Stimulated activated naive B cell treated with anti-CD40 and anti-IgM and Interleukin-4, amounts not matched to agents 10 μg/mL and 1 μg/mL and 100 μg/mL, for 72 hours (primary cell): Measurements from ENCODE around the gene PAQR8.

Source experiments
- ATAC-seq, 2 donors: fragments of 150-1000 bp; cut with Tn5 transposase; replicated peaks; 2 replicates each; pipeline ENCODE4 v1.10.0; 2021; ENCODE audit warnings: moderate library complexity in 1 of 2
- DNase-seq: peaks from one replicate; pipeline ENCODE4 v3.0.0; 2021
- H3K27ac Mint-ChIP-seq: one replicate; pipeline ENCODE4 v1.8.0; 2022; ENCODE audit warnings: mild to moderate bottlenecking, mixed read lengths
- H3K27me3 Mint-ChIP-seq, 2 donors: one replicate each; pipeline ENCODE4 v1.8.0; 2022; ENCODE audit warnings: mixed read lengths in 2 of 2
- H3K36me3 Mint-ChIP-seq, 2 donors: one replicate each; pipeline ENCODE4 v1.8.0; 2022; ENCODE audit warnings: mixed read lengths in 2 of 2, mild to moderate bottlenecking in 1 of 2
- H3K4me1 Mint-ChIP-seq, 2 donors: one replicate each; pipeline ENCODE4 v1.8.0; 2022; ENCODE audit warnings: mixed read lengths in 2 of 2, mild to moderate bottlenecking in 1 of 2
- H3K4me3 Mint-ChIP-seq, 2 donors: one replicate each; pipeline ENCODE4 v1.8.0; 2022; ENCODE audit warnings: mild to moderate bottlenecking in 2 of 2, mixed read lengths in 2 of 2, moderate library complexity in 1 of 2
- H3K9me3 Mint-ChIP-seq, 2 donors: one replicate each; pipeline ENCODE4 v1.8.0; 2022; ENCODE audit warnings: mixed read lengths in 2 of 2, mild to moderate bottlenecking in 1 of 2

The PAQR8 gene

DNA sequence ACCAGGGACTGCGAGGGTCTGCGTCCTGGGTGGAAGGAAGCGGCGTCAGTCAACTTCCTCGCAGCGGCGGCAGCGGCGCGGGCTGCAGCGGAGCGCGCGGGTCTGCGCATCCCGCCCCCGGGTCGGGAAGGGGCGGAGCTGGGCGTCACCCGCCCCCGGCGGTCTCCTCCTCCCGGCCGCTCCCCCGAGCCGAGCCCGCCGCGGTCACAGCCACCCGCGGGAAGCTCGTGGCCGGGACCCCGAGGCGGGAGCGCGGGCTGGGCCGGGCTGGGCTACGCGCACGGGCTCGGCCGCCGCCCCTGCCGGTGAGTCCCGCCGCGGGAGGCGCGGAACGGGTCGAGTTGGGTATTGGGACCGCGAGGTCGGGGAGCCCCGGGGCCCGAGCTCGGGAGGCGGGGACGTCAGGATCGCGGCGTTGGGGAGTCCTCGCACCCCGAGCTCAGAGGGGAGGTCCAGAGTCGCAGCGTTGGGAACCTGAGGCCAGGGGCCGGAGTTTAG, at the start of gene PAQR8:
PAQR8 (plus strand) TSS at position 207 of the 498 bp plus-strand sequence. CDS start 41,063 bp downstream, outside the sequence.
- Mint-ChIP-seq H3K9me3 (no peaks in the 10 kb centered on the region), H3K4me3 (peak within 1 kb of the TSS; percentile 97 to 99), H3K36me3 (peaks cover 4 to 6% of the 10 kb centered on the region in 2 donors), H3K4me1 (peaks cover 17 to 23% of the 10 kb centered on the region in 2 donors), H3K27me3 (no peaks in the 10 kb centered on the region), H3K27ac (peak within 1 kb of the TSS; percentile 95)
- peak; percentile 73 for DNase-seq
- ATAC-seq: peak; percentile 91 to 94

- peaks cover 0 to 2% of the 10 kb centered on the region in 2 donors for H3K36me3 Mint-ChIP-seq
- peaks cover 12 to 25% of the 10 kb centered on the region in 2 donors for H3K4me1 Mint-ChIP-seq
- no peak overlapping the region for H3K4me3 Mint-ChIP-seq
- ATAC-seq: no peak
- no peak for DNase-seq
- H3K27ac Mint-ChIP-seq: no peak overlapping the region
- H3K9me3 Mint-ChIP-seq: peaks cover 0 to 2% of the 10 kb centered on the region in 2 donors
- no peaks in the 10 kb centered on the region for H3K27me3 Mint-ChIP-seq
Observed at GRCh38 chr6:52312461-52312860, 49.5 kb upstream of the PAQR8 start.

DNA sequence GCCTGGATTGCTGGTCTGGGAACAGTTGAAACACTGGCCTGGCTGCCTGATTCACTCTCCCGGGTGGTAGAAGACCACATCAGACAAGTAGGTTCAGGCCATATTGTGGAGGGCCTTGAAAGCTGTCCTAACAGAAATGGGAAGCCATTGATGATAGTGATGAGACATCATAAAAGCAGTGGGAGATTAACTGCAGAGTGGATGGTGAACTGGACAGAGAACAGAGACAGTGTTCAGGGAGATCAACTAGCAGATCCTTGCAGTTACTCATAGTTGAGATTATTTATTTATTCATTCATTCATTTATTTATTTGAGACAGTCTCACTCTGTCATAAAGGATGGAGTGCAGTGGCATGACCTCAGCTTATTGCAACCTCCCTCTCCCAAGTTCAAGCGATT, 47.2 kb upstream of the PAQR8 start:
- Mint-ChIP-seq H3K4me1 (peaks cover 13 to 35% of the 10 kb centered on the region in 2 donors), H3K27ac (no peak overlapping the region), H3K36me3 (no peaks in the 10 kb centered on the region), H3K9me3 (no peaks in the 10 kb centered on the region), H3K27me3 (no peaks in the 10 kb centered on the region), H3K4me3 (no peak overlapping the region)
- ATAC-seq (no peak), DNase-seq (no peak)

- Mint-ChIP-seq H3K27ac (no peak overlapping the region), H3K27me3 (no peaks in the 10 kb centered on the region), H3K4me3 (no peak overlapping the region), H3K4me1 (peaks cover 8 to 22% of the 10 kb centered on the region in 2 donors), H3K36me3 (no peaks in the 10 kb centered on the region), H3K9me3 (no peaks in the 10 kb centered on the region)
- DNase-seq (no peak), ATAC-seq (no peak)
Observed at GRCh38 chr6:52317211-52317610, 44.7 kb upstream of the PAQR8 start.

GRCh38 chr6:52317841-52318581, 43.9 kb upstream of the PAQR8 start:
- peaks cover 8 to 22% of the 10 kb centered on the region in 2 donors for H3K4me1 Mint-ChIP-seq
- ATAC-seq: peak; percentile 92 to 98

GRCh38 chr6:52324189-52324588, 37.8 kb upstream of the PAQR8 start:
- Mint-ChIP-seq H3K9me3 (no peaks in the 10 kb centered on the region), H3K36me3 (no peaks in the 10 kb centered on the region), H3K27ac (no peak overlapping the region), H3K4me1 (peaks cover 4 to 8% of the 10 kb centered on the region in 2 donors), H3K4me3 (no peak overlapping the region), H3K27me3 (no peaks in the 10 kb centered on the region)
- ATAC-seq: no peak
- no peak for DNase-seq

More at GRCh38 chr6:52317841-52318581, 43.9 kb upstream of the PAQR8 start:
- no peak for DNase-seq
- Mint-ChIP-seq H3K9me3 (no peaks in the 10 kb centered on the region), H3K27ac (no peak overlapping the region), H3K36me3 (no peaks in the 10 kb centered on the region), H3K4me3 (no peak overlapping the region), H3K27me3 (no peaks in the 10 kb centered on the region)

DNA sequence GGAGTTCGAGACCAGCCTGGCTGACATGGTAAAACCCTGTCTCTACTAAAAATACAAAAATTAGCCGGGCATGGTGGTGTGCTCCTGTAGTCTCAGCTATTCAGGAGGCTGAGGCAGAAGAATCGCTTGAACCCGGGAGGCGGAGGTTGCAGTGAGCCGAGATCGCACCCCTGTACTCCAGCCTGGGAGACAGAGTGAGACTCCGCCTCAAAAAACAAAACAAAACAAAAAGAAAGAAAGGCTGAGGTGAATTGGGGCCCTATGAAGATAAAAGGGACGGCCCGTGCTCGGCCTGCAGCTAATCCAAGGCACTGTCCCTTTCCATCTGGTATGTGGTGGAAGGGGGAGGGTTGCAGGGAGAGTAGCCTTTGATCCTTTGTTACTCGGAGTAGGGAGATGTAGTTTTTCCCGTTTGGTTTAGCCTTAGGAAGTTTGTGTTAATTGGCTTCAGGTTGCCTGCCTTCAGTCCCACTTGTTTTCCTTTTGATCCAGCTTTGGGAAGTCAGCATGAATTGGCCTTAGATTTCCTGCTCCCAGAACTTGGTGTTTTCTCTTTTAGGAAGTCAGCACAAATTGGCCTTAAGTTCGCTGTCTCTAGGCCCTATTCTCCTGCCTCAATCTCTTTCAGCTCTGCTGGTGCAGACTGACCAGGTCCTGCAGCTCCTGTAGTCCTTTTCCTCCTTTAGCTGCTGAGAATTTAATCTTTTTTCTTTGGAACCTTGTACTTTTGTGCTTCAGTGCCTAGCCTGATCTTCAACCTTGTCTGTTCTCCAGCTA, 36.1 kb upstream of the PAQR8 start:
- Mint-ChIP-seq H3K4me1 (peaks cover 4 to 5% of the 10 kb centered on the region in 2 donors), H3K27ac (no peak overlapping the region), H3K4me3 (no peak overlapping the region), H3K36me3 (no peaks in the 10 kb centered on the region), H3K9me3 (no peaks in the 10 kb centered on the region), H3K27me3 (no peaks in the 10 kb centered on the region)
- DNase-seq (no peak), ATAC-seq (no peak)

DNA sequence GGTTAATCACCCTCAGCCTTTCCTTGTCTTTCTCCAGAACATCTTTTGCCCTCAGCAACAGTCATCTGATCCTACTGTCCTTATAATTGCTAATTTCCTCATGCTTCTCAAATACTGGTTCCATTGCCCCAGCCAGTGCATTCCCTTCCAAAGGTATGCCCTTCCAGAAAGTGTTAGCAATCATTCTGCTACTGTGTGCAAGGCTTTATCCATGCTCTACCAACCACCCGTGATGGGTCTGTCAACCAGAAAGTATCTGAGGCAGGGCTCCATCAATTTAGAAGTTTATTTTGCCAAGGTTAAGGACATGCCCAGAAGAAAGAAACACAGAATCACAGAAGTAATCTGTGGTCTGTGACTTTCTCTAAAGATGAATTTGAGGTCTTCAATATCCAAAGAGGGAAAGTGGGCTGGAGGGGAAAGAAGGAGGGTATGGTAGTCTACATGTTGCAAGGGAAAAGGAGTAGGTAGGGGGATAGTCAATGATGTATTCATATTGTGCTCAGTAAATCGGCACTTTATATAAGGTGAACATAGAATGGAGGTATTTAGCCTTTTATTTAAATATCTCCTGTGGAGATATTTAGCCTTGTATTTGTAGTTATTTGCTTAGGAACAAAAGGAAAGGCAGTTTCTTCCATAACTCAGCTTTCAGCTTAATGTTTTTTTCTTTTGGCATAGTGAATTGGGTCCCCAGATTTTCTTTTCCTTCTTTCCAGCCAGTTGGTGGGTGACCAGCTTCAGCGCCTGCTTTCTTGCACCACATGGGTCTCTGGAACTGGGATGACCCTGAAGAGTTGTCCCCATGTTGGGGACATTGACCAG, 35.2 kb upstream of the PAQR8 start:
- H3K27ac Mint-ChIP-seq: no peak overlapping the region

DNA sequence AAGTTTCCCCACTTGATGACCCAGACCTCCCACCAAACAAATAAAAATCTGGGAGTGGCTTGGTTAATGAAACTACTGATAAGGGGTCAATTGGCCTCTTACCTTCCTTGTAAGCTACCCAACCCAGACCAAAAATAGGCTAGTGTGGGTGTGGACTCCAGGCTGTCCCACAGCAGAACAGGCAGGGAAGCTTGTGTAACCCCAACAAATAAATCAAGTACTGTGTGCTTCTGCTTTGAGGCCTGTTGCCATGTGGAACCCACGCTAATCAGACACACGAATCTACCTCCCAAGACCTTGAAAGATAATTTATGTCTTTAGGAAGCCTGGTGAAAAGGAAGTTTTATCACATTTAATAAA, 33.7 kb upstream of the PAQR8 start:
- DNase-seq (no peak), ATAC-seq (no peak)
- Mint-ChIP-seq H3K4me3 (no peak overlapping the region), H3K36me3 (no peaks in the 10 kb centered on the region), H3K4me1 (peaks cover 5 to 6% of the 10 kb centered on the region in 2 donors), H3K9me3 (no peaks in the 10 kb centered on the region), H3K27ac (no peak overlapping the region), H3K27me3 (no peaks in the 10 kb centered on the region)

More for the DNA sequence above, 35.2 kb upstream of the PAQR8 start:
- Mint-ChIP-seq H3K36me3 (no peaks in the 10 kb centered on the region), H3K9me3 (no peaks in the 10 kb centered on the region), H3K4me3 (no peak overlapping the region), H3K27me3 (no peaks in the 10 kb centered on the region), H3K4me1 (peaks cover 4 to 5% of the 10 kb centered on the region in 2 donors)
- DNase-seq (no peak), ATAC-seq (no peak)

DNA sequence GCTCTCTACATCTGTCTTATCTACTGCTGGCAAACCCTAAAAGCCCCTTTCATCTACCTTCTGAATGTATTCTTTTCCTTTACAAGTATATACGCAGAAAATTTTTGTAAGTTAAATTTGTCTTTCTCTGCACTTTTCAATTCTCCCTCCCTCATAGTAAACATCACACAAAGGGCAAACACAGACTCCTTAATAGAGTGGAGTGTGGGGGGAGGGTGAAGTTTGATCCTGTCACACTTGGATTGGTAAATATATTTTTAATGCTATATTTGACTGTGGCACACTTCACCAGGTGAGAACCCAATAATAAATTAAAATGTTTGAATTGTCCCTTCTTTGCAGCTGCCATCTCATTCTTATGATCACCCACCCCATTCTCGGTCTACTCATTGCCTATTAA, 33.2 kb upstream of the PAQR8 start:
- peaks cover 7 to 11% of the 10 kb centered on the region in 2 donors for H3K4me1 Mint-ChIP-seq
- no peaks in the 10 kb centered on the region for H3K9me3 Mint-ChIP-seq
- no peaks in the 10 kb centered on the region for H3K27me3 Mint-ChIP-seq
- no peak overlapping the region for H3K4me3 Mint-ChIP-seq
- no peak overlapping the region for H3K27ac Mint-ChIP-seq
- no peaks in the 10 kb centered on the region for H3K36me3 Mint-ChIP-seq
- ATAC-seq: no peak
- DNase-seq: no peak

GRCh38 chr6:52330470-52330869, 31.5 kb upstream of the PAQR8 start:
- peaks cover 14 to 18% of the 10 kb centered on the region in 2 donors for H3K4me1 Mint-ChIP-seq
- H3K27me3 Mint-ChIP-seq: no peaks in the 10 kb centered on the region
- H3K9me3 Mint-ChIP-seq: no peaks in the 10 kb centered on the region
- no peak for DNase-seq
- H3K27ac Mint-ChIP-seq: no peak overlapping the region
- H3K36me3 Mint-ChIP-seq: no peaks in the 10 kb centered on the region
- ATAC-seq: no peak
- no peak overlapping the region for H3K4me3 Mint-ChIP-seq

GRCh38 chr6:52331793-52332457, 30.0 kb upstream of the PAQR8 start:
- H3K27me3 Mint-ChIP-seq: no peaks in the 10 kb centered on the region
- peaks cover 13 to 18% of the 10 kb centered on the region in 2 donors for H3K4me1 Mint-ChIP-seq
- no peaks in the 10 kb centered on the region for H3K36me3 Mint-ChIP-seq
- H3K9me3 Mint-ChIP-seq: no peaks in the 10 kb centered on the region
- ATAC-seq (no peak), DNase-seq (no peak)
- H3K27ac Mint-ChIP-seq: no peak overlapping the region
- no peak overlapping the region for H3K4me3 Mint-ChIP-seq

DNA sequence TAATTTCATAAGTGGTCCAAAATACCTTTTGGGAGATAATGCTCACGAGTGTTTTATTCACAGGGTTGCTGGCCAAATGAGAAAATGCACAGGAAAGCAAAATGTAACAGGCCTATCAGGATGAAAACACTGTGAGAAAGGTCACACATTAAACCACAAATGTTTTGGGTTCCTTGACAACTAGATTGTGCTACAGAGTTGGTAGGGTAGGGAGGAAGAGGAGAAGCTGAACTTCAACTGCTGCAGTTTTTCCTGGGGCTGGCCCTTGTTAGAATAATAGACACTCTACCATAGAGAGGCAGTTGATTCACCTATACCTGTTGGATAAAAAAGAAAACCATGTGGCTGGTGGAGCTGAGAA, 28.1 kb upstream of the PAQR8 start:
- Mint-ChIP-seq H3K27ac (no peak overlapping the region), H3K4me1 (peaks cover 15 to 20% of the 10 kb centered on the region in 2 donors), H3K4me3 (no peak overlapping the region), H3K36me3 (no peaks in the 10 kb centered on the region), H3K9me3 (no peaks in the 10 kb centered on the region), H3K27me3 (no peaks in the 10 kb centered on the region)
- DNase-seq (no peak), ATAC-seq (peak; percentile 36 to 57)

DNA sequence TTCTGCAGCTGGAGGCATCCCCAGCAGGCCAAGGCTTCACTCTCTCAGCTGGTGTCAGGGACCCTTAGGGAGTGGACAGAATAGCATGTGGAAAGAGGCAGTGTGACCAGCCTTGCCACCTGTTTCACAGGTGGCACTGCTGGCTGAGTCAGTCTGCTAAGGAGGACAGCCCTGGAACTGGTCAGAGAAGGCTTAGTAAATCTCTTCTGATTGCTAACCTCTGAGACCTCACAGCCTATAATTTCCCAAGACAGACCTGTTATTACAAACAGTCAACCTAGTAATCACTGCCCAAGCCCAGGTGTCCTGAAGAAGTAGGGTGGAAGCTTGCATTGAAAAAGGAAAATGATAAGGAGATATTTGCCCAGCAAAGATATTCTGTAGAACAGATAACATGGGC, 26.4 kb upstream of the PAQR8 start:
- H3K27ac Mint-ChIP-seq: no peak overlapping the region

More for the DNA sequence above, 26.4 kb upstream of the PAQR8 start:
- ATAC-seq (no peak), DNase-seq (no peak)
- H3K4me1 Mint-ChIP-seq: peaks cover 12 to 20% of the 10 kb centered on the region in 2 donors
- H3K4me3 Mint-ChIP-seq: no peak overlapping the region
- no peaks in the 10 kb centered on the region for H3K27me3 Mint-ChIP-seq
- no peaks in the 10 kb centered on the region for H3K36me3 Mint-ChIP-seq
- no peaks in the 10 kb centered on the region for H3K9me3 Mint-ChIP-seq
